Measurements from ENCODE around the gene BEND3.

GRCh38 chr6:107021446-107022185 is 93.7 kb downstream of the BEND3 start:
- TF ChIP-seq CTCF (IDR thresholded peaks at IDR 0.05; ENCODE audit: low read depth, low read length) (no peak), EZH2phosphoT487 (IDR thresholded peaks at IDR 0.05; ENCODE audit: low read depth) (no peak)
